T-helper 1 cell treated with Interleukin-12 subunit alpha and Interleukin-12 subunit beta and Interleukin-4 antibody, amounts not matched to agents 30 μg/mL and 1 μg/mL, for 36 hours (primary cell): ENCODE measurements around the gene NINL.
"Not testable (repeated sequence)": the region's sequence is repeated elsewhere in the genome, so short reads cannot be mapped to it uniquely, and the experiment has no call there.

Source experiments
- H3K27ac Mint-ChIP-seq: one replicate; pipeline ENCODE4 v1.8.0; 2021; ENCODE audit warnings: mild to moderate bottlenecking, mixed read lengths
- H3K27me3 Mint-ChIP-seq: one replicate; pipeline ENCODE4 v1.8.0; 2021; ENCODE audit warnings: low read depth, mixed read lengths
- H3K36me3 Mint-ChIP-seq: one replicate; pipeline ENCODE4 v1.8.0; 2021; ENCODE audit warnings: low read depth, mixed read lengths
- H3K4me1 Mint-ChIP-seq: one replicate; pipeline ENCODE4 v1.8.0; 2021; ENCODE audit warnings: low read depth, mixed read lengths
- H3K4me3 Mint-ChIP-seq: one replicate; pipeline ENCODE4 v1.8.0; 2021; ENCODE audit warnings: mild to moderate bottlenecking, moderate library complexity, mixed read lengths
- H3K9me3 Mint-ChIP-seq: one replicate; pipeline ENCODE4 v1.8.0; 2021; ENCODE audit warnings: mixed read lengths

NINL gene

DNA sequence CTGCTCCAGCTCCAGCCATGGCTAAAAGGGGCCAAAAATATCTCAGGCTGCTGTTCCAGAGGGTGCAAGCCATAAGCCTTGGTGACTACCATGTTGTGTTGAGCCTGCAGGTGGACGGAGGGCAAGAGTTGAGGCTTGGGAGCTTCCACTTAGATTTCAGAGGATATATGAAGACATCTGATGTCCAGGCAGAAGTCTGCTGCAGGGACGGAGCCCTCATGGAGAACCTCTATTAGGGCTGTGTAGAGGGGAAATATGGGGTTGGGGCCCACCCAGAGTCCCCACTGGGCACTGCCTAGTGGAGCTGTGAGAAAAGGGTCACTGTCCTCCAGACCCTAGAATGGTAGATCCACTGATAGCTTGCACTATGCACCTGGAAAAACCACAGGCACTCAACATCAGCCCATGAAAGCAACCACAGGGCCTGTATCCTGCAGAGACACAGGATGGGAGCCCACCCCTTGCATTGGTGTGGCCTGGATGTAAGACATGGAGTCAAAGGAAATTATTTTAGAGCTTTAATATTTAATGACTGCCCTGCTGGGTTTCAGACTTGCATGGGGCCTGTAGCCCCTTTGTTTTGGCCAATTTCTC is 70.5 kb downstream of the NINL start:
- H3K4me3 Mint-ChIP-seq = no peak overlapping the region
- H3K36me3 Mint-ChIP-seq = peaks cover 18% of the 10 kb centered on the region
- H3K4me1 Mint-ChIP-seq = no peaks in the 10 kb centered on the region
- H3K9me3 Mint-ChIP-seq = peaks cover 42% of the 10 kb centered on the region
- no peak overlapping the region for H3K27ac Mint-ChIP-seq
- no peaks in the 10 kb centered on the region for H3K27me3 Mint-ChIP-seq

DNA sequence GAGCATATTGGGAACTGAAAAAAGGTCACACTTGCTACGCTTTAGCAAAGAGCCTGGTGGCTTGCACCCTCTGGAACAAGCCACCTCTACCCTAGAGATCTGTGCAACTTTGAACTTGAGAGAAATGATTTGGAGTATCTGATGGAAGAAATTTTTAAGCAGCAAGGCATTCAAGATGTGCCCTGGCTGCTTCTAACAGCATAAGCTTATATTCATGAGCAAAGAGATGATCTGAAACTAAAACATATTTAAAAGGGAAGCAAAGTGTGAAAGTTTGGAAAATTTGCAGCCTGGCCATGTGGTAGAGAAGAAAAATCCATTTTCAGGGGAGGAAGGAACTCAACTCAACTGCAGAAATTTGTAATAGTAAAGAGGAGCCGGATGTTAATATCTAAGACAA is 71.1 kb downstream of the NINL start:
- Mint-ChIP-seq H3K36me3 (peaks cover 18% of the 10 kb centered on the region), H3K9me3 (peaks cover 42% of the 10 kb centered on the region), H3K27ac (no peak overlapping the region), H3K27me3 (no peaks in the 10 kb centered on the region), H3K4me1 (no peaks in the 10 kb centered on the region), H3K4me3 (no peak overlapping the region)

DNA sequence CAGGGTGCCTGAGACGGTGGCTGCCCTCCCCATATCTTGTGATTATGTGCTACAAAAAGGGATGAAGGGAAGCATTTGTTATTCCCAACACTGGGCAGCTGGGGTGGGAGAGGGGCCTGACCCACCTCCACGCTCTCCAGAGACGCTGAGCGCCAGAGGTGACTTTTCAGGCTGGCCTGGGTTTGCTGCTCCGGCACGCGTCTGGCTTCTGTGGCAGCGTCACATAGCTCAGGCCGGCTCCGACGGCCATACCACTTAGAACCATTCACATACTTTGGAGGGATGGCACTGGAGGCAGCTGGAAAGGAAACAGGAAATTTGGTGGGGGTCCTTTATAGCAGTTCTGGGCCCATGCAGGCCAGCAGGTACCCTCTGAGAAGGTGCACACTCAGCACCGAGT is 72.6 kb downstream of the NINL start:
- no peaks in the 10 kb centered on the region for H3K27me3 Mint-ChIP-seq

DNA sequence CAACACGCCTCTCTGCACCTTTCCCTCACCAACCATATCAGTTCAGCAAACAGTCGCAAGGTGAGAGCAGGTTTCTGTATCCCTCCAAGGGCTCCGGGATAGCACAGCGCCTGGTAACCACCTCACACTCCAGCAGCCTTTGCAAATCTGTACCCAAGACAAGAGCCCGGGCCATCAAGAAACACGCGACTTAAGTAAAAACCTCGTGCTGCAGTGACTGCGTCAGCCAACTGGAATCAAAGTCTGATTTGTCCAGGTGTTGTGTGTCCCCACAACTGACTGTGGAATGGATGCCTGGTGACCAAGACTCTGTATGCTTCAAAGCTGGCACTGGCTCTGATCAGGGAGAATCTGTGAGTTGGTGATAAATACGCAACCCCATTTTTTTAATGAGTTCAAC is 74.1 kb downstream of the NINL start:
- H3K4me3 Mint-ChIP-seq = no peak overlapping the region
- H3K36me3 Mint-ChIP-seq = peaks cover 12% of the 10 kb centered on the region
- H3K27me3 Mint-ChIP-seq = no peaks in the 10 kb centered on the region
- peaks cover 35% of the 10 kb centered on the region for H3K9me3 Mint-ChIP-seq
- H3K4me1 Mint-ChIP-seq = no peaks in the 10 kb centered on the region
- H3K27ac Mint-ChIP-seq = no peak overlapping the region

More for the DNA sequence above, 72.6 kb downstream of the NINL start:
- peaks cover 17% of the 10 kb centered on the region for H3K36me3 Mint-ChIP-seq
- H3K9me3 Mint-ChIP-seq = peaks cover 42% of the 10 kb centered on the region
- no peak overlapping the region for H3K4me3 Mint-ChIP-seq
- H3K27ac Mint-ChIP-seq = no peak overlapping the region
- no peaks in the 10 kb centered on the region for H3K4me1 Mint-ChIP-seq

DNA sequence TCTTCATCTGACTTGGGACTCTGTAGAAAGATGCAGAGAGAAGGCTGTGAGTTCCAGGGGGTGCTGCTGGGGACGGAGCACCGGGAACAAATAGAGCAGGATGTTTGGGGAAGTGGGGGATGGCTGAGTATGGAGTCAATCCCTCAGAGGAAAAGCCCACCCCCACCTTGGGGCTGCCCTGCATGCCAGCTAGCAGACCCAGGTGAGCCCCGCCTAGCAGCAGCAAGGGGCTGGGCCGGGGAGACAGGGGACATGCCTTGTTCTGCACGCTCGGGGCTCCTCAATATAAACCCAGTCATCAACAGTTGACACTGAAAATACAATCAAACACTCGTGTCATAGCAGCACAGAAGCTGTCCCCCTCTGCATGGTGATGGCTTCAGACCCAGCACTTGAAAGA is 74.6 kb downstream of the NINL start:
- Mint-ChIP-seq H3K9me3 (peaks cover 31% of the 10 kb centered on the region), H3K27ac (no peak overlapping the region), H3K4me1 (no peaks in the 10 kb centered on the region), H3K27me3 (no peaks in the 10 kb centered on the region), H3K36me3 (peaks cover 9% of the 10 kb centered on the region), H3K4me3 (no peak overlapping the region)

DNA sequence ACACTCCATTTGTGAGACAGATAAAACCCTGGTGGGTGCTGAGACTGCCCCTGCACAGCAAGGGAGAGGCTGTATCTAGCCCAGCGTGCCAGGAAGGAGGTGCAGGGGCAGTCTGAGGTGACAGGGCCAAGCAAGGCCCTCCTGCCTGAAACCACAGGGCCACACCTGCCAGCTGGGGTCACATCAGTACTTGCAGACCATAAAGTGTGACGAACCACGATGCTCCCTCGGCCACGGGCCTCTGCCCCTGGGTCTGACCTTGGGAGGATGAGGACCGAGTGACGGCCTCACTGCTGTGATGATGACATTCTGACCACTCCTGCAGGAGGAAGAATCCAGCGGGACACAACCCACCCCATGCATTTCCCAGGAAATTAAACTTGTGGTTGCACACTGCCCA is 75.1 kb downstream of the NINL start:
- H3K4me1 Mint-ChIP-seq = no peaks in the 10 kb centered on the region
- H3K9me3 Mint-ChIP-seq = peaks cover 26% of the 10 kb centered on the region
- H3K27me3 Mint-ChIP-seq = no peaks in the 10 kb centered on the region
- no peak overlapping the region for H3K4me3 Mint-ChIP-seq
- H3K36me3 Mint-ChIP-seq = peaks cover 7% of the 10 kb centered on the region
- no peak overlapping the region for H3K27ac Mint-ChIP-seq

DNA sequence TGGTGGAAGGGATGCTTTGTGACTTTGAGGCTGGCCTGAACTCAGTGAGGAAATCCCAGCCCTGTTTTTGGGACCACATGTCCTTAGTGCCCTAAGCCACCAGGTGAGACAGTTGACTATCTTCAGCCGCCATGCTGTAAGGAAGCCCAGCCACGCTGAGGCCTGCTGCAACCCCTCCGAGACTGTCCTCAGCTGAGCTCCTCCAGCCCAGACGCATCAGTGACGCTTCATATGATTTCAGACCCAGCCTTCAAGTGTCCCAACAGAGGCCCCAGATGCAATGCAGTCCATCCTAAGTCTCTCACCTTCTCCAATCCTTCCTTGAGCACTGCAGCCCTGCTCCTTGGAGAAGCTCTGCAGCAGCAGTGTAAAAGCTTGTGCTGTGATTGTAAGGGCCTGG is 76.2 kb downstream of the NINL start:
- H3K9me3 Mint-ChIP-seq = peaks cover 14% of the 10 kb centered on the region
- no peak overlapping the region for H3K27ac Mint-ChIP-seq
- H3K36me3 Mint-ChIP-seq = peaks cover 3% of the 10 kb centered on the region
- no peaks in the 10 kb centered on the region for H3K4me1 Mint-ChIP-seq
- no peak overlapping the region for H3K4me3 Mint-ChIP-seq
- no peaks in the 10 kb centered on the region for H3K27me3 Mint-ChIP-seq

DNA sequence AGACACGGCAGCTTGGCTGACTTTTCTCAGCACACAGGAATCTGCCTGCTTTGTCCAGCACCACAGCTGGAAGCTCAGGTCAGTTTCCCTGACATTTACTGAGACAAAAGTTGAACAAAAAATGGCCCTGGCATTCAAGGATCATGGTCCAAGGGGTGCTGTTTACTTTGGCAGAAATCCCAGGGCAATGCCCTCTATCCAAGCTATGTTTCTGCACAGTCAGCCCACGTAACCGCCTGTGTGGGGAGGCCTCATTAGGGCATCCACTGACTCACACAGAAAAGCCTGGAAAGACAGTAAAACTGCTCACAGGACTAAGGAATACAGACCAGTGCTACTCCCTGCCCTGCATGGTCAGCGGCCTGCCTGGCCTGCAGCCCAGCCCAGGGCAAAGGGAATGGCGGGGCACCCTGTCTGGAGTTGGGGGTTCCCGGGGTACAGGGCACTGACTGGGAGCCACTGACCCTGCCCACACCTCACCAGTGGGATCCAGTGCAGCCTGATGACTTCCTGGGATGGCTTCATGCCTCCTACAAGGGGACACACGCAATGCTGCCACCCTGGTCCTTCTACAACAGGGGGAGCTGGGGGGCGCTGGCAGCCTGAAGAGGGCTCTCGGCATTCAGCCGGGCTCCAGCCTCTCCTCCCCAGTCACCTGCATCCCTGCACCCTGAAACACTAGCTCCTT is 77.1 kb downstream of the NINL start:
- H3K27me3 Mint-ChIP-seq = no peaks in the 10 kb centered on the region
- H3K27ac Mint-ChIP-seq = no peak overlapping the region
- no peaks in the 10 kb centered on the region for H3K4me1 Mint-ChIP-seq
- H3K9me3 Mint-ChIP-seq = peaks cover 8% of the 10 kb centered on the region
- no peaks in the 10 kb centered on the region for H3K36me3 Mint-ChIP-seq
- no peak overlapping the region for H3K4me3 Mint-ChIP-seq

DNA sequence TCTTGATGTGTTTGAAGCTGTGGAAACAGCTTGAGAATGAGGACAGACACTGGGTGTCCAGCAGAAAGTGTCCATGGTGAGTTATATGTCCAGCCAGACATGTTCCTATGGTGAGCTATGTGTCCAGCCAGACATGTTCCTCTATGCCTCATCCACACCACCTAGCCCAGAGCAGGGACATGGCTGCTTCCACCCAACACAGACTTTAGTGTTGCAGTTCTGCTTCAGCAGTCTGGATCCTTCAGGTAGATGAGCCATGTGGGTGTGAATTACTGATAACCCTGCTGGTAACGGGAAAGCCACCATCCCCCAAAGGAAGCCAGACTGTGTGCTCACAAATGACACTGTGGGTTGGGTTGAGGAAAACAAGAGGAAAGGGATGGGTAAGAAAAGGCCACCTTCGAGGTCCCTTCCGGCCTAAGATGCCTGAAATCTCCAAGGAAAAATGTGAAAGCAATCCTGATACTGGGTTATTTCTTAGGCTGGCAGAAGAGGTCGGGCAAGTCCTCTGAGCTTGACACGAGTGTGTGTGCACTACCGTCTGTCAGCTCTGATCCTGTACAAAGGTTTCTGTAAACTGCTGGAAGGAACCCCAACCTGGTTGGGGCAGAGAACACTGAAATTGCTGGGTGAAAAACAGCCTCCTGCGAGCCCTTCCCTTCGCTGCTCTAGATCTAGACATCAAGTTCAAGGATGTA is 77.8 kb downstream of the NINL start:
- H3K4me3 Mint-ChIP-seq = no peak overlapping the region
- H3K27me3 Mint-ChIP-seq = no peaks in the 10 kb centered on the region
- H3K36me3 Mint-ChIP-seq = no peaks in the 10 kb centered on the region
- no peak overlapping the region for H3K27ac Mint-ChIP-seq
- peaks cover 3% of the 10 kb centered on the region for H3K9me3 Mint-ChIP-seq
- no peaks in the 10 kb centered on the region for H3K4me1 Mint-ChIP-seq

DNA sequence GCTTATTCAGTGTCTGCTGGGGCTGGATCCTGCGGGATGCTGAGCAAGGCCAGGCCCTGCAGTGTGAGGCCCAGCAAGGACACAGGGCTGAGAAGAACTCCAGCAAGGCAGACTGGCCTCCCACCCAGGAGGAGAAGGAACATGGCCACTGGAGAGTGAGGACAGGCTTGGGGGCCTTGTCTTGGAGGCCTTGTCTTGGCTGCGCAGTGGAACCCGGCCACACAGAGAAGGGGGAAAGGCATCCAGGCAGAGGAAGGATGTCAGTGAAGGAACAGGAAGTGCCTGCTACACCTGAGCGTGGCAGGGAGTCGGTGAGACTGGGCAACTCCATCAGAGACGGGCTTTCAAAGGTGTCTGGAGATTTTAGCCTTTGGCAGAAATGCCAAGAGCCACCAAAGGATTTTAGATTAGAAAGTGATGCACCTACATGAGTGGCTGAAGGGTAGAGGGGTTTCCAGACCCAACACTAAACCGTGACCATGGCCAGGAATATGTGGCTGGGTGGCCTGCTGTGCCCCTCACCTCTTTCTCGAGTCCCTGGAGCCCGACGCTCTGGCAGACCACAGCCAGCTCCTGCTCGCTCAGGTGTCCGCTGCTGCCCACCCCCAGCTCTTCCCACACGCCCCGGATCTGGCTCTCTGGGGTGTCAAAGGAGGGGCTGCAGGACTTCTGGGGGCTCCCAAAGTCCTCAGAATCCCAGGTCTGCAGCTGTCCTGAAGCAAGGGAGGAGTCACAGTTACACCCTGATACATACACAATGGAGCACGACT is 80.8 kb downstream of the NINL start:
- Mint-ChIP-seq H3K9me3 (no peaks in the 10 kb centered on the region), H3K4me3 (no peak overlapping the region), H3K4me1 (no peaks in the 10 kb centered on the region), H3K27me3 (no peaks in the 10 kb centered on the region), H3K36me3 (no peaks in the 10 kb centered on the region), H3K27ac (no peak overlapping the region)

DNA sequence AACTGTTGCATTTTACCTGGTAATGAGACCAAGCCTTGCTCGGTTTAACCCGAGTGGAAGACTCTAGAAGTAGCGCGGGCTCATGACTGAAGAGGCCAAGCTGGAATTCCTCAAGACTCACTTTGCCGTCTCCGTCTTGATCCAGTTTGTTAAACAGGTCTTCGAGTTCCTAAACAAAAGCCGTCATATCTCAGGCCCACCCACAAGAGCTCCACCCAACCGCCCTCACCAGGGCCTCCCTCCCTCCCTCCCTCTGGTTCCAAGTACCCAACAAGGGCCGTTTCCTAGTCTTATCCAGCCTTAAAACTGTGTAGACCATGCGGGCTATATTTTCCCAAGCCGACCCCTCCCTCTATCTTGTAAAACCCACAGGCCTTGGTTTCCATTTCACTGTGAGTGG is 81.4 kb downstream of the NINL start:
- Mint-ChIP-seq H3K9me3 (no peaks in the 10 kb centered on the region), H3K27me3 (no peaks in the 10 kb centered on the region), H3K4me1 (no peaks in the 10 kb centered on the region), H3K4me3 (no peak overlapping the region), H3K27ac (no peak overlapping the region), H3K36me3 (no peaks in the 10 kb centered on the region)

DNA sequence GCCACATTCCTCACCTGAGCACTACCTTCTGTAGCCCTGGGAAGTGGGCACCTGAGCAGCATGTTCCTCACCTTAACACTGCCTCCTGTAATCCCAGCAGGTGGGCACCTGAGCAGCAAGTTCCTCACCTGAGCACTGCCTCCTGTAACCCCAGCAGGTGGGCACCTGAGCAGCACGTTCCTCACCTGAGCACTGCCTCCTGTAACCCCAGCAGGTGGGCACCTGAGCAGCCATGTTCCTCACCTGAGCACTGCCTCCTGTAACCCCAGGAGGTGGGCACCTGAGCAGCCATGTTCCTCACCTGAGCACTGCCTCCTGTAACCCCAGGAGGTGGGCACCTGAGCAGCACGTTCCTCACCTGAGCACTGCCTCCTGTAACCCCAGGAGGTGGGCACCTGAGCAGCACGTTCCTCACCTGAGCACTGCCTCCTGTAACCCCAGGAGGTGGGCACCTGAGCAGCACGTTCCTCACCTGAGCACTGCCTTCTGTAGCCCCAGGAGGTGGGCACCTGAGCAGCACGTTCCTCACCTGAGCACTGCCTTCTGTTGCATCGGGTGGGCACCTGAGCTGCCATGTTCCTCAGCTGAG is 82.2 kb downstream of the NINL start:
- not testable (repeated sequence) for H3K9me3 Mint-ChIP-seq, H3K4me1 Mint-ChIP-seq, H3K27ac Mint-ChIP-seq, H3K36me3 Mint-ChIP-seq, H3K4me3 Mint-ChIP-seq, H3K27me3 Mint-ChIP-seq

DNA sequence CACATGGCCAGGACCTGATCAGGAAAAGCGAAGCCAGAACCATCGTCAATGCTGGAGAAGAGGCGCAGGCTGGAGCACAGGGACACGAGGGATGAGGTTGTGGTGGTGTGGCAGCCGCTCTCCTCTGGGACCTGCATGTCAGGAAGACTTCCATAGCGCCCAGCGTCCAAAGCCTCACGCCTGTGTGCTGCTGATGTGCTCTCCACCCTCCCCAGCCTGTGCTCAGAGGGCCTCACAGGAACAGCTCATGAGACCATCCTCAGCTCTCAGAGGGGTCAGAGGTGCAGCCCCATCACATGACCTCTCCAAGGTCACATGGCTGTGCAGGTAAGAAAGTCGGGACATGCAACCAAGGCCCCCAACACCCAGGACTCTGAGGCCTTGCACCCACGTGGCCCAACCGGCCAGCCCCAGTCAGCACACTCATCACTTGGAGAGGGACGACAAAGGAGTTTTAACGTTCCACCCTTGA is 84.4 kb downstream of the NINL start:
- H3K27me3 Mint-ChIP-seq = no peaks in the 10 kb centered on the region
- H3K27ac Mint-ChIP-seq = no peak overlapping the region
- H3K9me3 Mint-ChIP-seq = no peaks in the 10 kb centered on the region
- H3K36me3 Mint-ChIP-seq = no peaks in the 10 kb centered on the region
- no peaks in the 10 kb centered on the region for H3K4me1 Mint-ChIP-seq
- no peak overlapping the region for H3K4me3 Mint-ChIP-seq

DNA sequence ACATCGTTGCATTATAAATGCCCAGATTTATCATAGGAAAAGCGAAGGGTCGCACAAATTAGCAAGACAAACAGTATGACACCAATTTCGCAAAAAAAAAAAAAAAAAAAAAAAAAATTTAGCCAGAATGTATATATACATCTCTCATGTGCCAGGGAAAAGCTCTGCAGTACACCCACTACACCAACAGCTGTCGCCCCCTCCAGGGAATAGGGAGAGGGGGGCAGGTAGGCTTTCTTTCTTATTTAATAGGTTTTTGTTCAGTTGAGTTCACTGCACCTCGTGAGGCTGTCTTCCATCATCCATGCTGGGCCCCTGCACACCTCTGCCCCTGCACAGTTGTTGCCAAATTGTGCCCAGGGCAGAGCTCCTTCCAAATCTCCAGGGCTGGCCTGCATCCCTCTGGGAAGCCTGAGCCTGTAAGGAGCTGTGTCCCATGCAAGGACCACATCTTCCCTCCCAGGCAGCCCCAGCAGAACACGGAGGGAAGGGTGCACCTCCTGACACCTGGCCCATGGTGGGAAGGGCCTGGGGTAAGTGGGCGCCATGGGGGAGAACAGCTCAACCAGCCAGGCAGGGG is 85.4 kb downstream of the NINL start:
- Mint-ChIP-seq H3K9me3 (no peaks in the 10 kb centered on the region), H3K4me1 (no peaks in the 10 kb centered on the region), H3K36me3 (no peaks in the 10 kb centered on the region), H3K4me3 (no peak overlapping the region), H3K27me3 (no peaks in the 10 kb centered on the region), H3K27ac (no peak overlapping the region)
